ENCODE data around the gene IQCM. TPM values are rescaled to one million over a fixed set of nuclear protein-coding genes. Genes with fewer than 3 reads are reported as not detected.

The IQCM gene
- total RNA-seq, 6 experiments from 2014 or later = not detected

DNA sequence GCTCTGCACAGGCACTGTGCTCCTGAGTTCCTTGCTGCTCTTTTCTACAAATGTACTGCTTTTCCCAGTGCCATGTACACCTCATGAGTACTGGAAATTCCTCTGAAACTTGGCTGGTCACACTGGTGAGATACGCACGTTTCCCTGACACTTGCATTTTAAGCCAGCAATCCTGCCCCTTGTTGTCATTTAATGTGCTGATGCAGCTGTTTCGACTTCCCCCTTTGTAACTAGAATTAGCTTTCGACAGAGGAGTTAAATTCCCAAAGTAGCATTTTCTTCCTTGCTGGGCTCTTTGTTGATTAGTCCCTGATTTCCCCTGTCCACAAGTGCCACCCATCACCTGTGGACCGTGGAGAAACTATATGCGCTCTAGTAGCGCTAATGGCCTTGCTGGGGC lies 77.5 kb downstream of the IQCM start:
- Histone ChIP-seq H3K36me3 (no peaks in the 10 kb centered on the region), H3K9me3 (no peaks in the 10 kb centered on the region), H3K4me1 (no peaks in the 10 kb centered on the region), H3K4me3 (no peak overlapping the region), H3K27ac (no peak overlapping the region), H3K27me3 (no peaks in the 10 kb centered on the region)
- 55% methylated on average over 7 of the region's 7 CpGs for WGBS (ENCODE audit: insufficient coverage, low coverage, low lambda C conversion rate, missing lambda C conversion rate)
- no peak for TF ChIP-seq POLR2A (IDR thresholded peaks at IDR 0.05)
- TF ChIP-seq, protein P1, sequence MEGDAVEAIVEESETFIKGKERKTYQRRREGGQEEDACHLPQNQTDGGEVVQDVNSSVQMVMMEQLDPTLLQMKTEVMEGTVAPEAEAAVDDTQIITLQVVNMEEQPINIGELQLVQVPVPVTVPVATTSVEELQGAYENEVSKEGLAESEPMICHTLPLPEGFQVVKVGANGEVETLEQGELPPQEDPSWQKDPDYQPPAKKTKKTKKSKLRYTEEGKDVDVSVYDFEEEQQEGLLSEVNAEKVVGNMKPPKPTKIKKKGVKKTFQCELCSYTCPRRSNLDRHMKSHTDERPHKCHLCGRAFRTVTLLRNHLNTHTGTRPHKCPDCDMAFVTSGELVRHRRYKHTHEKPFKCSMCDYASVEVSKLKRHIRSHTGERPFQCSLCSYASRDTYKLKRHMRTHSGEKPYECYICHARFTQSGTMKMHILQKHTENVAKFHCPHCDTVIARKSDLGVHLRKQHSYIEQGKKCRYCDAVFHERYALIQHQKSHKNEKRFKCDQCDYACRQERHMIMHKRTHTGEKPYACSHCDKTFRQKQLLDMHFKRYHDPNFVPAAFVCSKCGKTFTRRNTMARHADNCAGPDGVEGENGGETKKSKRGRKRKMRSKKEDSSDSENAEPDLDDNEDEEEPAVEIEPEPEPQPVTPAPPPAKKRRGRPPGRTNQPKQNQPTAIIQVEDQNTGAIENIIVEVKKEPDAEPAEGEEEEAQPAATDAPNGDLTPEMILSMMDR (IDR thresholded peaks at IDR 0.05) = no peak
- ATAC-seq (no peak), DNase-seq (no peak)
- intact Hi-C loops (cut with DNase I) = no loop called here

DNA sequence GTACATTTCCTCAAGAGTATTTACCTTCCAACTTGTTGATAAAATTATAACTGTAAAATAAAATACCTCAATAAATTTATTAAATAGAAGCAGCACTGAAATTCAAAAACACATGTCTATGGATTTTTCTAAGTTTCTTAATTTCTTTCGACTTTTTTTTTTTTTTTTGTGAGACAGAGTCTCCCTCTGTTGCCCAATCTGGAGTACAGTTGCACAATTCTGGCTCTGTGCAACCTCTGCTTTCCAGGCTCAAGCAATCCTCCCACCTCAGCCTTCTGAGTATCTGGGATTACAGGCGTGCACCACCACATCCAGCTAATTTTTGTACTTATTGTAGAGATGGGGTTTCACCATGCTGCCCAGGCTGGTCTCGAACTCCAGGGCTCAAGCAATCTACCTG lies 79.8 kb downstream of the IQCM start:
- TF ChIP-seq, protein P1 (IDR thresholded peaks at IDR 0.05) = no peak
- no peak for TF ChIP-seq POLR2A (IDR thresholded peaks at IDR 0.05)
- no peak overlapping the region for H3K27ac ChIP-seq
- H3K4me3 ChIP-seq = no peak overlapping the region
- no peak for DNase-seq
- ATAC-seq = peak in 2 of 4 donors; percentile 29 to 52
- intact Hi-C loops (cut with DNase I) = no loop called here
- no peaks in the 10 kb centered on the region for H3K9me3 ChIP-seq
- no peaks in the 10 kb centered on the region for H3K4me1 ChIP-seq
- WGBS (ENCODE audit: insufficient coverage, low coverage, low lambda C conversion rate, missing lambda C conversion rate) = 37% methylated on average over 2 of the region's 3 CpGs
- H3K27me3 ChIP-seq = no peaks in the 10 kb centered on the region
- H3K36me3 ChIP-seq = no peaks in the 10 kb centered on the region

DNA sequence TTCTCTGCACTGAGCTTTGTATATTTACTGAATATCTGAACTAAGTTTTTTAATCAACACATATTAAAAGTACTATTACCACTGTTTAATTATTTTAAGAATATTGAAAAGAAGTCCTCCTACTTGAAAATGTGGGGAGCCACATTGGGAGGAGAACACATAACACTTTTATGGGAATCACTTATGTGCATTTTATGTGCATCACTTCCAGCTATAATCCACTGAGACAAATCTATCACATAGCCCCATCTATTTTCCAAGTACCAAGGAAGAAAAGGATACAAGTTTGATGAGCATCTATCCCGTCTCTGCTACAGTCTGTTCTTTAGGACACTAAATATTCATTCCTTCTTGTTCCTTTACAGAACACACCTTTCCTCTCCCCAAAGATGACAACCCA lies 87.2 kb downstream of the IQCM start:
- H3K36me3 ChIP-seq = no peaks in the 10 kb centered on the region
- WGBS (ENCODE audit: insufficient coverage, low coverage, low lambda C conversion rate, missing lambda C conversion rate) = 73% methylated on average over 1 of the region's 1 CpG
- intact Hi-C loops (cut with DNase I) = no loop called here

DNA sequence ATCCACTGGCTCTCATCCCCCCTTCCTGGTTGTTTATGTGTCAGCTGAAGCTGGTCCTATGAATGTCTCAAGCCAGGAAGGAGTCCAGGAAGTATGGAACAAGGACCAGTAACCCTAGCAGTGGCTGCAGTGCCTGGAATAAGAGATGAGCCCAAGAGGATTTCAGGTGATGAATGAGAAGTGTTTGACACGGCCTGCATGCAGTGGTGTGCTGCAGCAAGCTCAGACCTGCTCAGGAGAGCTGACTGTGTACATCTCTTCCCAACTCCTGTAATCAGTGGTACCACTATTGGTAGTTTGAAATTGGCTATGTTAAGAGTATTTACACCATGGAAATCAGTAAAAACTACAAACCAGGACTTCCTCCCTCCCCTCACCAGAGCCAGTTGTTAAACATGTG lies 88.0 kb downstream of the IQCM start:
- WGBS (ENCODE audit: insufficient coverage, low coverage, low lambda C conversion rate, missing lambda C conversion rate) = 25% methylated on average over 1 of the region's 1 CpG
- Histone ChIP-seq H3K27me3 (no peaks in the 10 kb centered on the region), H3K4me3 (no peak overlapping the region), H3K27ac (no peak overlapping the region), H3K36me3 (no peaks in the 10 kb centered on the region), H3K9me3 (no peaks in the 10 kb centered on the region), H3K4me1 (no peaks in the 10 kb centered on the region)
- TF ChIP-seq, protein P1 (IDR thresholded peaks at IDR 0.05) = no peak
- TF ChIP-seq POLR2A (IDR thresholded peaks at IDR 0.05) = no peak
- intact Hi-C loops (cut with DNase I) = no loop called here
- DNase-seq = no peak
- no peak for ATAC-seq

More for the DNA sequence above, 87.2 kb downstream of the IQCM start:
- Histone ChIP-seq H3K4me1 (no peaks in the 10 kb centered on the region), H3K27me3 (no peaks in the 10 kb centered on the region), H3K4me3 (no peak overlapping the region), H3K9me3 (no peaks in the 10 kb centered on the region), H3K27ac (no peak overlapping the region)
- TF ChIP-seq POLR2A (IDR thresholded peaks at IDR 0.05) = no peak
- TF ChIP-seq, protein P1 (IDR thresholded peaks at IDR 0.05) = no peak
- DNase-seq (no peak), ATAC-seq (no peak)

DNA sequence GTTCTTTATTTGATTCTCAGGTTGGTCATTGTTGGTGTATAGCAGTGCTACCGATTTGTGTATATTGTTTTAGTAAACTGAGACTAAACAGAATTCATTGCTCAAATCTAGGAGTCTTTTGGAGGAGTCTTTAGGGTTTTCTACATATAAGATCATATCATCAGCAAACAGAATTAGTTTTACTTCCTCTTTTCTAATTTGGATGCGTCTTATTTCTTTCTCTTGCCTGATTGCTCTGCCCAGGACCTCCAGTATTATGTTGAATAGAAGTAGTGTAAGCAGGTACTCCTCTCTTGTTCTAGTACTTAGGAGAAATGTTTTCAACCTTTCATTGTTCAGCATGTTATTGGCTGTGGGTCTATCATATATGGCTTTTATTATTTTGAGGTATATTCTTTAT lies 92.6 kb downstream of the IQCM start:
- H3K36me3 ChIP-seq = no peaks in the 10 kb centered on the region
- no peaks in the 10 kb centered on the region for H3K4me1 ChIP-seq
- no peak overlapping the region for H3K4me3 ChIP-seq
- H3K9me3 ChIP-seq = no peaks in the 10 kb centered on the region
- TF ChIP-seq, protein P1 (IDR thresholded peaks at IDR 0.05) = no peak
- TF ChIP-seq POLR2A (IDR thresholded peaks at IDR 0.05) = no peak
- no peak overlapping the region for H3K27ac ChIP-seq
- H3K27me3 ChIP-seq = no peaks in the 10 kb centered on the region
- DNase-seq (no peak), ATAC-seq (no peak)
- 43% methylated on average over 2 of the region's 2 CpGs for whole genome bisulfite sequencing (ENCODE audit: insufficient coverage, low coverage, low lambda C conversion rate, missing lambda C conversion rate)
- intact Hi-C loops (cut with DNase I) = no loop called here
